KBM-7 (cell line): ENCODE results near the gene SMG6.

ENCODE experiments used
- DNase-seq: peaks from one replicate; pipeline ENCODE4 v3.0.0-alpha.2; 2015
- in situ Hi-C: fragments of 300-500 bp; cut with MboI; formaldehyde crosslinking; loops from 2 replicates; pipeline ENCODE4 v1.14.3; 2020; ENCODE audit warnings: low sequenced_read_pairs, low pct_unique_long_range_greater_than_20kb, mixed read lengths

The SMG6 gene

GRCh38 chr17:2191227-2191626 lies 112.4 kb downstream of the SMG6 start:
- DNase-seq: no peak
- in situ Hi-C loops: no loop called here

GRCh38 chr17:2190014-2190413 lies 113.6 kb downstream of the SMG6 start:
- DNase-seq: no peak
- in situ Hi-C loops: no loop called here

GRCh38 chr17:2188971-2189630 lies 114.5 kb downstream of the SMG6 start:
- in situ Hi-C loops: no loop called here
- no peak for DNase-seq

- in situ Hi-C loops: no loop called here
- DNase-seq: no peak
Measured at GRCh38 chr17:2187758-2188157, 115.8 kb downstream of the SMG6 start.

- DNase-seq: no peak
- in situ Hi-C loops: no loop called here
Measured at GRCh38 chr17:2186937-2187336, 116.6 kb downstream of the SMG6 start.

- in situ Hi-C loops: no loop called here
- no peak for DNase-seq
Measured at GRCh38 chr17:2184993-2185931, 118.3 kb downstream of the SMG6 start.

- in situ Hi-C loops: no loop called here
- no peak for DNase-seq
Measured at GRCh38 chr17:2183346-2183745, 120.2 kb downstream of the SMG6 start.

- DNase-seq: no peak
- in situ Hi-C loops: no loop called here
Measured at GRCh38 chr17:2181897-2182448, 121.6 kb downstream of the SMG6 start.

- in situ Hi-C loops: no loop called here
- no peak for DNase-seq
Measured at GRCh38 chr17:2181206-2181896, 122.2 kb downstream of the SMG6 start.

GRCh38 chr17:2180768-2181167 lies 122.8 kb downstream of the SMG6 start:
- no peak for DNase-seq
- in situ Hi-C loops: no loop called here

GRCh38 chr17:2179615-2180295 lies 123.8 kb downstream of the SMG6 start:
- no peak for DNase-seq
- in situ Hi-C loops: no loop called here

GRCh38 chr17:2178798-2179501 lies 124.6 kb downstream of the SMG6 start:
- no peak for DNase-seq
- in situ Hi-C loops: no loop called here

- no peak for DNase-seq
- in situ Hi-C loops: no loop called here
Measured at GRCh38 chr17:2177235-2177811, 126.3 kb downstream of the SMG6 start.

- in situ Hi-C loops: no loop called here
- no peak for DNase-seq
Measured at GRCh38 chr17:2176499-2177169, 127.0 kb downstream of the SMG6 start.

- in situ Hi-C loops: no loop called here
- DNase-seq: no peak
Measured at GRCh38 chr17:2175294-2175628, 128.3 kb downstream of the SMG6 start.

GRCh38 chr17:2174468-2175293 lies 128.9 kb downstream of the SMG6 start:
- DNase-seq: no peak
- in situ Hi-C loops: no loop called here

GRCh38 chr17:2174014-2174413 lies 129.6 kb downstream of the SMG6 start:
- in situ Hi-C loops: no loop called here
- no peak for DNase-seq
